Right ventricle myocardium inferior (tissue), 1 donor: ENCODE results near the gene ATOSA. TPM values are rescaled to one million over a fixed set of nuclear protein-coding genes. Genes with fewer than 3 reads are reported as not detected.

Experiments used
- ATAC-seq: fragments of 200-7000 bp; cut with Tn5 transposase; one replicate; pipeline ENCODE4 v1.9.1; 2020; ENCODE audit warnings: mild to moderate bottlenecking, moderate library complexity
- DNase-seq: peaks from one replicate; pipeline ENCODE4 v3.0.0; 2021; ENCODE audit errors: missing footprints
- intact Hi-C: fragments of 100-400 bp; cut with DNase I; formaldehyde crosslinking; loops from one replicate; pipeline ENCODE4 v1.11.0; 2022
- long read RNA-seq: library from polyadenylated mRNA; unstranded; transcript quantifications from one replicate; pipeline ENCODE4 v2.0.0, GENCODE V29; 2021
- total RNA-seq: library from RNA; stranded (reverse); fragmentation: NEBNext Ultra II Directional; extraction: Animal tissue kit (Norgen Biotek cat#: 25700); gene quantifications from one replicate; pipeline ENCODE4 v1.2.1, GENCODE V29; 2021
- donor health status: DM: no; HTN: yes; CAD: no; lungs with severe emphysema.

The ATOSA gene
- total RNA-seq, result 21.7 TPM
- long read RNA-seq, partial matches to known transcripts, result 1 of 2 reads
- long read RNA-seq, other reads (novel, unspliced or antisense), result 1 of 2 reads

GRCh38 chr15:52679232-52680040, at the start of gene ATOSA:
ATOSA (minus strand) TSS chr15:52679388; CDS start chr15:52678021, 1,367 bp downstream.
- peak; percentile 96 for ATAC-seq
- DNase-seq, result peak; percentile 95
- intact Hi-C loops, result loop anchor here (5.0 kb wide), 4 partner anchors 52 to 112 kb away; partner anchors contain the start of gene ARPP19

- intact Hi-C loops, result no loop called here
- DNase-seq (no peak), ATAC-seq (no peak)
Measured at GRCh38 chr15:52728899-52729298, 49.7 kb upstream of the ATOSA start.

GRCh38 chr15:52727815-52728214, 48.6 kb upstream of the ATOSA start:
- ATAC-seq (no peak), DNase-seq (no peak)
- intact Hi-C loops, result no loop called here

- DNase-seq, result no peak
- no peak for ATAC-seq
- intact Hi-C loops, result no loop called here
Measured at GRCh38 chr15:52726195-52726594, 47.0 kb upstream of the ATOSA start.

GRCh38 chr15:52718551-52718950, 39.4 kb upstream of the ATOSA start:
- ATAC-seq (no peak), DNase-seq (no peak)
- intact Hi-C loops, result no loop called here

- ATAC-seq, result no peak
- DNase-seq, result no peak
- intact Hi-C loops, result no loop called here
Measured at GRCh38 chr15:52717924-52718323, 38.7 kb upstream of the ATOSA start.

GRCh38 chr15:52717481-52717880, 38.3 kb upstream of the ATOSA start:
- DNase-seq, result no peak
- no peak for ATAC-seq
- intact Hi-C loops, result no loop called here

- intact Hi-C loops, result no loop called here
- ATAC-seq (no peak), DNase-seq (no peak)
Measured at GRCh38 chr15:52716536-52716935, 37.3 kb upstream of the ATOSA start.

GRCh38 chr15:52715411-52715810, 36.2 kb upstream of the ATOSA start:
- intact Hi-C loops, result no loop called here
- ATAC-seq (no peak), DNase-seq (no peak)

GRCh38 chr15:52714968-52715367, 35.8 kb upstream of the ATOSA start:
- intact Hi-C loops, result no loop called here
- ATAC-seq (no peak), DNase-seq (no peak)

GRCh38 chr15:52710708-52711389, 31.7 kb upstream of the ATOSA start:
- intact Hi-C loops, result no loop called here
- DNase-seq (no peak), ATAC-seq (no peak)

GRCh38 chr15:52710050-52710707, 31.0 kb upstream of the ATOSA start:
- no peak for ATAC-seq
- intact Hi-C loops, result no loop called here
- DNase-seq, result no peak

- intact Hi-C loops, result no loop called here
- no peak for ATAC-seq
- no peak for DNase-seq
Measured at GRCh38 chr15:52709187-52709981, 30.2 kb upstream of the ATOSA start.

- intact Hi-C loops, result no loop called here
- DNase-seq (no peak), ATAC-seq (no peak)
Measured at GRCh38 chr15:52706091-52706490, 26.9 kb upstream of the ATOSA start.

- ATAC-seq (no peak), DNase-seq (no peak)
- intact Hi-C loops, result no loop called here
Measured at GRCh38 chr15:52702390-52702789, 23.2 kb upstream of the ATOSA start.

- DNase-seq (no peak), ATAC-seq (no peak)
- intact Hi-C loops, result no loop called here
Measured at GRCh38 chr15:52699457-52699856, 20.3 kb upstream of the ATOSA start.

- DNase-seq (no peak), ATAC-seq (no peak)
Measured at GRCh38 chr15:52698514-52698913, 19.3 kb upstream of the ATOSA start.

GRCh38 chr15:52697051-52697450, 17.9 kb upstream of the ATOSA start:
- ATAC-seq, result no peak
- DNase-seq, result no peak

More at GRCh38 chr15:52698514-52698913, 19.3 kb upstream of the ATOSA start:
- intact Hi-C loops, result no loop called here

GRCh38 chr15:52695154-52695553, 16.0 kb upstream of the ATOSA start:
- ATAC-seq (no peak), DNase-seq (no peak)
- intact Hi-C loops, result no loop called here

More at GRCh38 chr15:52697051-52697450, 17.9 kb upstream of the ATOSA start:
- intact Hi-C loops, result no loop called here
